ENCODE results near the gene CDH4. TPM values are rescaled to one million over a fixed set of nuclear protein-coding genes. Genes with fewer than 3 reads are reported as not detected.

CDH4 gene
- total and polyA plus RNA-seq, 2 of the 13 experiments (the other 11 are each of a cell fraction or from before 2014, with no cell fraction given), result not detected

GRCh38 chr20:61692479-61692878 lies 440.4 kb downstream of the CDH4 start:
- no peaks in the 10 kb centered on the region for H3K4me1 ChIP-seq (ENCODE audit: insufficient read depth, low read length)
- H4K20me1 ChIP-seq (ENCODE audit: insufficient read depth, low read length), result no peaks in the 10 kb centered on the region
- no peak overlapping the region for H3K9ac ChIP-seq (ENCODE audit: insufficient read depth, low read depth, low read length)
- intact Hi-C loops (cut with micrococcal nuclease; ENCODE audit: unreplicated experiment), result no loop called here
- in situ Hi-C loops (cut with HindIII; ENCODE audit: extremely low pct_ligation_motif_present, low pct_unique_long_range_greater_than_20kb), result no loop called here
- no peak overlapping the region for H3K4me3 ChIP-seq (replicated peaks in 1 of 3; ENCODE audit: insufficient read depth in 1 of 3, low read depth in 2 of 3, low read length in 3 of 3)
- WGBS (ENCODE audit: low lambda C conversion rate), result 1% methylated on average over 6 of the region's 6 CpGs
- BruUV-seq (replicated peaks), result no TSS peak
- ChIA-PET CTCF (ENCODE audit: low intra/inter-chr PET ratio, low total read pairs) (no interaction called here), POLR2A (no interaction called here)
- DNase-seq (ENCODE audit: low spot score), result no peak
- no peak for FAIRE-seq
- no peaks in the 10 kb centered on the region for H3K9me3 ChIP-seq (ENCODE audit: low read length)
- H3K36me3 ChIP-seq (replicated peaks in 1 of 2; ENCODE audit: control insufficient read depth in 1 of 2, insufficient read depth in 2 of 2, low read length in 2 of 2), result no peaks in the 10 kb centered on the region
- no peak for ATAC-seq
- no peak overlapping the region for H3K27ac ChIP-seq (ENCODE audit: extremely low read length, insufficient read depth, low read length)
- peaks cover 21 to 71% of the 10 kb centered on the region in 2 experiments for H3K27me3 ChIP-seq (ENCODE audit: control insufficient read depth in 1 of 2, insufficient read depth in 2 of 2, low read length in 2 of 2)
- H2AFZ ChIP-seq (ENCODE audit: low read length), result no peak overlapping the region
- no peaks in the 10 kb centered on the region for H3K79me2 ChIP-seq (ENCODE audit: insufficient read depth, low read length)
- no peak overlapping the region for H3K4me2 ChIP-seq (ENCODE audit: low read depth, low read length)
- TF ChIP-seq, protein P1, sequence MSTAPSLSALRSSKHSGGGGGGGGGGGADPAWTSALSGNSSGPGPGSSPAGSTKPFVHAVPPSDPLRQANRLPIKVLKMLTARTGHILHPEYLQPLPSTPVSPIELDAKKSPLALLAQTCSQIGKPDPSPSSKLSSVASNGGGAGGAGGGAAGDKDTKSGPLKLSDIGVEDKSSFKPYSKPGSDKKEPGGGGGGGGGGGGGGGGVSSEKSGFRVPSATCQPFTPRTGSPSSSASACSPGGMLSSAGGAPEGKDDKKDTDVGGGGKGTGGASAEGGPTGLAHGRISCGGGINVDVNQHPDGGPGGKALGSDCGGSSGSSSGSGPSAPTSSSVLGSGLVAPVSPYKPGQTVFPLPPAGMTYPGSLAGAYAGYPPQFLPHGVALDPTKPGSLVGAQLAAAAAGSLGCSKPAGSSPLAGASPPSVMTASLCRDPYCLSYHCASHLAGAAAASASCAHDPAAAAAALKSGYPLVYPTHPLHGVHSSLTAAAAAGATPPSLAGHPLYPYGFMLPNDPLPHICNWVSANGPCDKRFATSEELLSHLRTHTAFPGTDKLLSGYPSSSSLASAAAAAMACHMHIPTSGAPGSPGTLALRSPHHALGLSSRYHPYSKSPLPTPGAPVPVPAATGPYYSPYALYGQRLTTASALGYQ (CRISPR knock-in tag; IDR thresholded peaks at IDR 0.05), result no peak
- TF ChIP-seq SMARCC2 (IDR thresholded peaks at IDR 0.05), result no peak
- TF ChIP-seq, protein P2, sequence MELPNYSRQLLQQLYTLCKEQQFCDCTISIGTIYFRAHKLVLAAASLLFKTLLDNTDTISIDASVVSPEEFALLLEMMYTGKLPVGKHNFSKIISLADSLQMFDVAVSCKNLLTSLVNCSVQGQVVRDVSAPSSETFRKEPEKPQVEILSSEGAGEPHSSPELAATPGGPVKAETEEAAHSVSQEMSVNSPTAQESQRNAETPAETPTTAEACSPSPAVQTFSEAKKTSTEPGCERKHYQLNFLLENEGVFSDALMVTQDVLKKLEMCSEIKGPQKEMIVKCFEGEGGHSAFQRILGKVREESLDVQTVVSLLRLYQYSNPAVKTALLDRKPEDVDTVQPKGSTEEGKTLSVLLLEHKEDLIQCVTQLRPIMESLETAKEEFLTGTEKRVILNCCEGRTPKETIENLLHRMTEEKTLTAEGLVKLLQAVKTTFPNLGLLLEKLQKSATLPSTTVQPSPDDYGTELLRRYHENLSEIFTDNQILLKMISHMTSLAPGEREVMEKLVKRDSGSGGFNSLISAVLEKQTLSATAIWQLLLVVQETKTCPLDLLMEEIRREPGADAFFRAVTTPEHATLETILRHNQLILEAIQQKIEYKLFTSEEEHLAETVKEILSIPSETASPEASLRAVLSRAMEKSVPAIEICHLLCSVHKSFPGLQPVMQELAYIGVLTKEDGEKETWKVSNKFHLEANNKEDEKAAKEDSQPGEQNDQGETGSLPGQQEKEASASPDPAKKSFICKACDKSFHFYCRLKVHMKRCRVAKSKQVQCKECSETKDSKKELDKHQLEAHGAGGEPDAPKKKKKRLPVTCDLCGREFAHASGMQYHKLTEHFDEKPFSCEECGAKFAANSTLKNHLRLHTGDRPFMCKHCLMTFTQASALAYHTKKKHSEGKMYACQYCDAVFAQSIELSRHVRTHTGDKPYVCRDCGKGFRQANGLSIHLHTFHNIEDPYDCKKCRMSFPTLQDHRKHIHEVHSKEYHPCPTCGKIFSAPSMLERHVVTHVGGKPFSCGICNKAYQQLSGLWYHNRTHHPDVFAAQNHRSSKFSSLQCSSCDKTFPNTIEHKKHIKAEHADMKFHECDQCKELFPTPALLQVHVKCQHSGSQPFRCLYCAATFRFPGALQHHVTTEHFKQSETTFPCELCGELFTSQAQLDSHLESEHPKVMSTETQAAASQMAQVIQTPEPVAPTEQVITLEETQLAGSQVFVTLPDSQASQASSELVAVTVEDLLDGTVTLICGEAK (IDR thresholded peaks at IDR 0.05), result no peak
- TF ChIP-seq, protein P2 (CRISPR knock-in tag; IDR thresholded peaks at IDR 0.05), result no peak
- TF ChIP-seq, protein P3, sequence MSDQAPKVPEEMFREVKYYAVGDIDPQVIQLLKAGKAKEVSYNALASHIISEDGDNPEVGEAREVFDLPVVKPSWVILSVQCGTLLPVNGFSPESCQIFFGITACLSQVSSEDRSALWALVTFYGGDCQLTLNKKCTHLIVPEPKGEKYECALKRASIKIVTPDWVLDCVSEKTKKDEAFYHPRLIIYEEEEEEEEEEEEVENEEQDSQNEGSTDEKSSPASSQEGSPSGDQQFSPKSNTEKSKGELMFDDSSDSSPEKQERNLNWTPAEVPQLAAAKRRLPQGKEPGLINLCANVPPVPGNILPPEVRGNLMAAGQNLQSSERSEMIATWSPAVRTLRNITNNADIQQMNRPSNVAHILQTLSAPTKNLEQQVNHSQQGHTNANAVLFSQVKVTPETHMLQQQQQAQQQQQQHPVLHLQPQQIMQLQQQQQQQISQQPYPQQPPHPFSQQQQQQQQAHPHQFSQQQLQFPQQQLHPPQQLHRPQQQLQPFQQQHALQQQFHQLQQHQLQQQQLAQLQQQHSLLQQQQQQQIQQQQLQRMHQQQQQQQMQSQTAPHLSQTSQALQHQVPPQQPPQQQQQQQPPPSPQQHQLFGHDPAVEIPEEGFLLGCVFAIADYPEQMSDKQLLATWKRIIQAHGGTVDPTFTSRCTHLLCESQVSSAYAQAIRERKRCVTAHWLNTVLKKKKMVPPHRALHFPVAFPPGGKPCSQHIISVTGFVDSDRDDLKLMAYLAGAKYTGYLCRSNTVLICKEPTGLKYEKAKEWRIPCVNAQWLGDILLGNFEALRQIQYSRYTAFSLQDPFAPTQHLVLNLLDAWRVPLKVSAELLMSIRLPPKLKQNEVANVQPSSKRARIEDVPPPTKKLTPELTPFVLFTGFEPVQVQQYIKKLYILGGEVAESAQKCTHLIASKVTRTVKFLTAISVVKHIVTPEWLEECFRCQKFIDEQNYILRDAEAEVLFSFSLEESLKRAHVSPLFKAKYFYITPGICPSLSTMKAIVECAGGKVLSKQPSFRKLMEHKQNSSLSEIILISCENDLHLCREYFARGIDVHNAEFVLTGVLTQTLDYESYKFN (CRISPR knock-in tag; conservative IDR thresholded peaks at IDR 0.05), result no peak
- no peak for TF ChIP-seq DNMT3B (CRISPR knock-in tag; conservative IDR thresholded peaks at IDR 0.05)
- TF ChIP-seq, protein P4, sequence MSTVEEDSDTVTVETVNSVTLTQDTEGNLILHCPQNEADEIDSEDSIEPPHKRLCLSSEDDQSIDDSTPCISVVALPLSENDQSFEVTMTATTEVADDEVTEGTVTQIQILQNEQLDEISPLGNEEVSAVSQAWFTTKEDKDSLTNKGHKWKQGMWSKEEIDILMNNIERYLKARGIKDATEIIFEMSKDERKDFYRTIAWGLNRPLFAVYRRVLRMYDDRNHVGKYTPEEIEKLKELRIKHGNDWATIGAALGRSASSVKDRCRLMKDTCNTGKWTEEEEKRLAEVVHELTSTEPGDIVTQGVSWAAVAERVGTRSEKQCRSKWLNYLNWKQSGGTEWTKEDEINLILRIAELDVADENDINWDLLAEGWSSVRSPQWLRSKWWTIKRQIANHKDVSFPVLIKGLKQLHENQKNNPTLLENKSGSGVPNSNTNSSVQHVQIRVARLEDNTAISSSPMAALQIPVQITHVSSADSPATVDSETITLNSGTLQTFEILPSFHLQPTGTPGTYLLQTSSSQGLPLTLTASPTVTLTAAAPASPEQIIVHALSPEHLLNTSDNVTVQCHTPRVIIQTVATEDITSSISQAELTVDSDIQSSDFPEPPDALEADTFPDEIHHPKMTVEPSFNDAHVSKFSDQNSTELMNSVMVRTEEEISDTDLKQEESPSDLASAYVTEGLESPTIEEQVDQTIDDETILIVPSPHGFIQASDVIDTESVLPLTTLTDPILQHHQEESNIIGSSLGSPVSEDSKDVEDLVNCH (CRISPR knock-in tag; IDR thresholded peaks at IDR 0.05), result no peak
- TF ChIP-seq ATF1 (CRISPR knock-in tag; IDR thresholded peaks at IDR 0.05), result no peak

Data from HepG2 (cell line).